Measurements from ENCODE around the gene HIF1A. TPM values are rescaled to one million over a fixed set of nuclear protein-coding genes. Genes with fewer than 3 reads are reported as not detected.
"Not testable (repeated sequence)": the region's sequence is repeated elsewhere in the genome, so short reads cannot be mapped to it uniquely, and the experiment has no call there.

Gene HIF1A
- total RNA-seq, 1 donor from 2014 or later = 299 TPM

DNA sequence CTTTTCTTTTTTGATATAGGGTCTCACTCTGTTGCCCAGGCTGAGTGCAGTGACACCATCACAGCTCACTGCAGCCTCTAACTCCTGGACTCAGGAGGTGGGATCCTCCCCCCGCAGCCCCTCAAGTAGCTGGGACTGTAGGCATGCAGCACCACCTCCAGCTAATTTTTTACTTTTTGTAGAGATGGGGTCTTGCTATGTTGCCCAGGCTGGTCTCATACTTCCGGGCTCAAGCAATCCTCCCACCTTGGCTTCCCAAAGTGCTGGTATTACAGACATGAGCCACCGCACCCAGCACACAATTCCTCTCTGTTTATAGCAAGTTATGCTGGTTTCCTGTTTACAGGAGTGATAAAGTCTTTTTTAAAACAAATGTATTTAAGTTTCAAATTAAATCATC, 39.5 kb upstream of the HIF1A start:
- Mint-ChIP-seq H3K4me3 (no peak overlapping the region), H3K36me3 (no peaks in the 10 kb centered on the region), H3K27me3 (ENCODE audit: insufficient read depth, low read depth) (peaks cover 5% of the 10 kb centered on the region), H3K9me3 (no peaks in the 10 kb centered on the region), H3K27ac (no peak overlapping the region), H3K4me1 (peaks cover 4% of the 10 kb centered on the region)
- H3K79me2 ChIP-seq (ENCODE audit: low read depth) = no peaks in the 10 kb centered on the region
- H4K20me1 ChIP-seq (ENCODE audit: low read depth) = no peaks in the 10 kb centered on the region
- H3K4me1 ChIP-seq = no peaks in the 10 kb centered on the region
- H3K9ac ChIP-seq = no peak overlapping the region
- H3K4me3 ChIP-seq = no peak overlapping the region
- H3K4me2 ChIP-seq = no peak overlapping the region
- no peaks in the 10 kb centered on the region for H3K9me3 ChIP-seq (ENCODE audit: low read depth)
- TF ChIP-seq, protein P1, sequence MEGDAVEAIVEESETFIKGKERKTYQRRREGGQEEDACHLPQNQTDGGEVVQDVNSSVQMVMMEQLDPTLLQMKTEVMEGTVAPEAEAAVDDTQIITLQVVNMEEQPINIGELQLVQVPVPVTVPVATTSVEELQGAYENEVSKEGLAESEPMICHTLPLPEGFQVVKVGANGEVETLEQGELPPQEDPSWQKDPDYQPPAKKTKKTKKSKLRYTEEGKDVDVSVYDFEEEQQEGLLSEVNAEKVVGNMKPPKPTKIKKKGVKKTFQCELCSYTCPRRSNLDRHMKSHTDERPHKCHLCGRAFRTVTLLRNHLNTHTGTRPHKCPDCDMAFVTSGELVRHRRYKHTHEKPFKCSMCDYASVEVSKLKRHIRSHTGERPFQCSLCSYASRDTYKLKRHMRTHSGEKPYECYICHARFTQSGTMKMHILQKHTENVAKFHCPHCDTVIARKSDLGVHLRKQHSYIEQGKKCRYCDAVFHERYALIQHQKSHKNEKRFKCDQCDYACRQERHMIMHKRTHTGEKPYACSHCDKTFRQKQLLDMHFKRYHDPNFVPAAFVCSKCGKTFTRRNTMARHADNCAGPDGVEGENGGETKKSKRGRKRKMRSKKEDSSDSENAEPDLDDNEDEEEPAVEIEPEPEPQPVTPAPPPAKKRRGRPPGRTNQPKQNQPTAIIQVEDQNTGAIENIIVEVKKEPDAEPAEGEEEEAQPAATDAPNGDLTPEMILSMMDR (IDR thresholded peaks at IDR 0.05) = no peak
- TF ChIP-seq EZH2phosphoT487 (IDR thresholded peaks at IDR 0.05) (no peak), EZH2 (IDR thresholded peaks at IDR 0.05) (no peak)
- H3F3A ChIP-seq (ENCODE audit: low read depth) = no peaks in the 10 kb centered on the region
- no peaks in the 10 kb centered on the region for H3K36me3 ChIP-seq
- H2AFZ ChIP-seq (replicated peaks) = no peak overlapping the region
- DNase-seq (ENCODE audit: low spot score) = no peak
- no peaks in the 10 kb centered on the region for H3K27me3 ChIP-seq
- H3K27ac ChIP-seq = no peak overlapping the region

DNA sequence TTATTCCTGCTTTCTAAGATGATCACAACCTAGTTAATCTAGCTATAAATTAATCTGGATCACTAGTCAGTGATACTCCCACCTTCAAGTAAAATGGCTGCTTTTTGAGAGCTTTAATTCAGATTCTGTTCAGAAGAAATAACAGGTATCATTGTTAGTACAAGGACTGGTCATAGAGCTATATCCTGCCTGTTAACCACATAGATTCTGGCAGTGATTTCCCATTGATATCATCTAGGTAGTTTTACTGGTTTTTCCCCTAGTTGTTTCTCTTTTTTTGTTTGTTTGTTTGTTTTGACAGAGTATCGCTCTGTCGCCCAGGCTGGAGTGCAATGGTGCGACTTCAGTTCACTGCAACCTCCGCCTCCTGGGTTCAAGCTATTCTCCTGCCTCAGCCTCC, 39.0 kb upstream of the HIF1A start:
- Mint-ChIP-seq H3K27me3 (ENCODE audit: insufficient read depth, low read depth) (peaks cover 5% of the 10 kb centered on the region), H3K27ac (no peak overlapping the region)
- H3K4me1 ChIP-seq = no peaks in the 10 kb centered on the region

GRCh38 chr14:61658111-61658510, 37.2 kb upstream of the HIF1A start:
- H3K36me3 Mint-ChIP-seq; H3K9me3 ChIP-seq (ENCODE audit: low read depth); H3K36me3 ChIP-seq; H4K20me1 ChIP-seq (ENCODE audit: low read depth); H3K4me3 Mint-ChIP-seq; H3K9ac ChIP-seq; H3K27ac ChIP-seq; DNase-seq (ENCODE audit: low spot score); H3K4me3 ChIP-seq; H3F3A ChIP-seq (ENCODE audit: low read depth); H3K4me2 ChIP-seq; H3K27me3 ChIP-seq; H3K79me2 ChIP-seq (ENCODE audit: low read depth); H3K4me1 ChIP-seq; H3K4me1 Mint-ChIP-seq; H3K9me3 Mint-ChIP-seq; H3K27me3 Mint-ChIP-seq (ENCODE audit: insufficient read depth, low read depth); H3K27ac Mint-ChIP-seq; H2AFZ ChIP-seq (replicated peaks): not testable (repeated sequence)

More for the DNA sequence above, 39.0 kb upstream of the HIF1A start:
- Histone ChIP-seq H2AFZ (replicated peaks) (no peak overlapping the region), H3K27ac (no peak overlapping the region), H3K9ac (no peak overlapping the region), H3K36me3 (no peaks in the 10 kb centered on the region), H3K79me2 (ENCODE audit: low read depth) (no peaks in the 10 kb centered on the region), H3K27me3 (no peaks in the 10 kb centered on the region), H3K4me2 (no peak overlapping the region), H3K4me3 (no peak overlapping the region), H3F3A (ENCODE audit: low read depth) (no peaks in the 10 kb centered on the region), H3K9me3 (ENCODE audit: low read depth) (no peaks in the 10 kb centered on the region), H4K20me1 (ENCODE audit: low read depth) (no peaks in the 10 kb centered on the region)
- H3K4me3 Mint-ChIP-seq = no peak overlapping the region
- no peaks in the 10 kb centered on the region for H3K9me3 Mint-ChIP-seq
- peaks cover 4% of the 10 kb centered on the region for H3K4me1 Mint-ChIP-seq
- no peaks in the 10 kb centered on the region for H3K36me3 Mint-ChIP-seq
- no peak for TF ChIP-seq EZH2 (IDR thresholded peaks at IDR 0.05)
- TF ChIP-seq, protein P1 (IDR thresholded peaks at IDR 0.05) = no peak
- TF ChIP-seq EZH2phosphoT487 (IDR thresholded peaks at IDR 0.05) = no peak
- no peak for DNase-seq (ENCODE audit: low spot score)

- no peak for TF ChIP-seq EZH2phosphoT487 (IDR thresholded peaks at IDR 0.05)
- Histone ChIP-seq H3K4me2 (no peak overlapping the region), H3K4me1 (no peaks in the 10 kb centered on the region), H3K36me3 (no peaks in the 10 kb centered on the region), H3K4me3 (no peak overlapping the region), H3K27ac (no peak overlapping the region), H3K9me3 (ENCODE audit: low read depth) (no peaks in the 10 kb centered on the region), H3K9ac (no peak overlapping the region), H4K20me1 (ENCODE audit: low read depth) (no peaks in the 10 kb centered on the region), H3K79me2 (ENCODE audit: low read depth) (no peaks in the 10 kb centered on the region), H2AFZ (replicated peaks) (no peak overlapping the region), H3F3A (ENCODE audit: low read depth) (no peaks in the 10 kb centered on the region), H3K27me3 (no peaks in the 10 kb centered on the region)
- Mint-ChIP-seq H3K9me3 (no peaks in the 10 kb centered on the region), H3K4me3 (no peak overlapping the region), H3K27ac (no peak overlapping the region), H3K4me1 (peaks cover 2% of the 10 kb centered on the region), H3K27me3 (ENCODE audit: insufficient read depth, low read depth) (peaks cover 9% of the 10 kb centered on the region), H3K36me3 (no peaks in the 10 kb centered on the region)
- DNase-seq (ENCODE audit: low spot score) = no peak
Observed at GRCh38 chr14:61659582-61659981, 35.7 kb upstream of the HIF1A start.

All from neural progenitor cell (in vitro differentiated cells).